GM21526 (cell line): Measurements from ENCODE around the gene CCNK.
A peak's percentile ranks its signal among the peaks of the same experiment; 100 is the strongest.

Experiments used
- ATAC-seq: cut with Tn5 transposase; IDR thresholded peaks from one replicate; pipeline ENCODE4 v1.9.1; 2021; ENCODE audit warnings: moderate library complexity; ENCODE audit not compliant: unreplicated experiment, low FRiP score

Gene CCNK

GRCh38 chr14:99465288-99465687, 15.9 kb upstream of the CCNK start:
- no peak for ATAC-seq

- no peak for ATAC-seq
These were observed 14.5 kb upstream of the CCNK start for GRCh38 chr14:99466758-99467157.

DNA sequence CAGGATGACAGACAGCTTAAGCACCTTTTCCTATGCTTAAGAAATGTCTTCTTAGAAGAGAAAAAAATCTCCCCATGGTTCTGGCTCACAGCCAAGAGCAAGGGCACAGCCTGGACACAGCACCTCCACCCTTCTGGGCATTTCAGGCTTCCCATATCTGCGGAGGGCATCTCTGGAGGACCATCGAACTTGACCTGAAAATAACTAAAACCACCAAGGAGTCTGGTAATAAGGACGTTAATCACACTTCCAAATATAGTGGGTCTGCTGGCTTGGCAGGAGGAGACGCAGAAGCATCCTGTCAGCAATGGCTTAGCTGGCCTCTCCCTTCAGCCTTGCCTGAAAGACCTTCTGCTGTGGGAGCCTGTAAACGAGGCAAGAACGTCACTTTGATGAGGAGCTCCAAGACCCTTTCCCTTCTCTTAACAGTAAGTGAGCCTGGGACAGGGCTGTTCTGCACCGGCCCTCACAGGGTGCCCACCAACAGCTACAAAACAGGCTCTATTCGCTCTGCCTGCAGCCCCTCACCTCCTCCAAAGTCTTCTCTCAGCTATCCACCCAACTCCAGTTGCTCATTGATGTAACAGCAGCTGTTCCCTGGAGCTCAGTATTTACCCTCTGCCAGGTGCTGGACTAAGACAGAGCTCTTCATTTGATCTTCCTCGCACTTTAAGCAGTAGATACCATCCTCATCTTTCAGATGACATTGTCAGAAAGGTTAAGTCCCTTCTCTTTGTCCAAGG, 13.7 kb upstream of the CCNK start:
- ATAC-seq = no peak

DNA sequence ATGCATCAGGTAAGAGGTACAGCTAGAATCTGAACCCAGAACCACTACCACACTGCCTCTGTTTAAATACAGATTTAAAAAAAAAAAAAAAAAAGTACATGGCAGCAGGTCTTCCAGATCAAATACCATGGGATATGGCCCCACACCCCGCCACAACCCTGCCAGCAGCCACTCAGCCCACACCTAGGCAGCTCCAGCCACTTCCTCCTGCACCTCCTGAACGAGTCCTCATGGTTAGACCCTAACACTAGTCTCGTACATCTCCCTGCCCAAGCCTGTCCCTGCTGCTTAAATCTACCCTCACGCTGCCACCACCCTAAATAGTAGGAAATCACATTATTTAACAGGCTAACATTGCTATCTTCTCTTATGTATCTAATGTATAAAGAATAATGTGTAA, 13.1 kb upstream of the CCNK start:
- ATAC-seq = no peak

DNA sequence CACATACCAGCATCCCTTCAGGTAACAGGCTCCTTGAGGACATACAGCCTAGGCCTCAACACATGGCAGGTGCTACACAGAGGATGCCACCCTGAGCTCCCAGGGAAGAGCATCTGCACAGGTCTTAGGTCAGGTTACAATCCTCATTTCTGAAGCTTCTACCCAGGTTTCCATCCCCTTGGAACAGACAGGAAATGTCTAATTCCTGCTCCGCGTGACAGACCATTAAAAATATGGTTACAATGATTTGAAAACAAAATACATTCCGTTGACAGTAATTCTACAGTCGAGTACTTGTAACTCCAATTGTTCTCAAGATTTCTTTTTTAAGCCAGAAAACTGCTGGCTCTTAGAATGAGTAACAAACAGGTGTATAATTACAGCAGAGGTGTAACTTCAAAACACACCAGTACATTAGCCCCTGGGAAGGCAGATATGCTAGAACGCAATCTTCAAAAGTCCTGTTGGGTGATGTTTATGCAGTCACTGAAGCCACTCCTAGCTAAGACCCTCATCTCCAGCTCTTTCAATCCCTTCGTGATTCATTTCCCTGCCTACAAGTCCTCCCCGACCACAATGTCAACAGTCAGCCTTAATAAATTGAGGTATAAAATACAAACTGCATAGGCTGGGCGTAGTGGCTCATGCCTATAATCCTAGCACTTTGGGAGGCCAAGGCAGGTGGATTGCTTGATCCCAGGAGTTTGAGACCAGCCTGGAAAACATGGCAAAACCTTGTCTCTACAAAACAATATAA, 12.2 kb upstream of the CCNK start:
- ATAC-seq = no peak

GRCh38 chr14:99471731-99472130, 9.5 kb upstream of the CCNK start:
- no peak for ATAC-seq

GRCh38 chr14:99472937-99473336, 8.3 kb upstream of the CCNK start:
- no peak for ATAC-seq

DNA sequence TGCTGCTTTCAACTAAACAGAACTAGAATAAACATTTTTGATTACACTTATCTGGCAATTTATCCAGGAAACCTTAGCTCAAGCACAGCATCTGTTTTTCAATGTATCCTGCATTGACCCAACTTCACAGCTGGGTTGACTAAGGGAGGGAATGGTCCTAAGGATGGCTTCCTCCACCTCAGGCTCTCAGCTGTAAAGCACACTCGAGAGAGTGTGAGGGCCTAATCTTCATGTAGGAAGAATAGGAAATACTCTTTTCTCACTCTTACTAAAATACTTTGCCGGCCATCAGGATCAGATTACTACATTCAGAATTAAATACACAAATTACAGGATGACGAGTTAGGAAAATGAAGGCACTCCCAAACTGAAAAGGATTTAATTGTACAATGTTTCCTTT, 7.8 kb upstream of the CCNK start:
- no peak for ATAC-seq

- ATAC-seq = no peak
These were observed 6.0 kb upstream of the CCNK start for GRCh38 chr14:99475179-99475578.

- no peak for ATAC-seq
These were observed 5.5 kb upstream of the CCNK start for GRCh38 chr14:99475660-99476059.

DNA sequence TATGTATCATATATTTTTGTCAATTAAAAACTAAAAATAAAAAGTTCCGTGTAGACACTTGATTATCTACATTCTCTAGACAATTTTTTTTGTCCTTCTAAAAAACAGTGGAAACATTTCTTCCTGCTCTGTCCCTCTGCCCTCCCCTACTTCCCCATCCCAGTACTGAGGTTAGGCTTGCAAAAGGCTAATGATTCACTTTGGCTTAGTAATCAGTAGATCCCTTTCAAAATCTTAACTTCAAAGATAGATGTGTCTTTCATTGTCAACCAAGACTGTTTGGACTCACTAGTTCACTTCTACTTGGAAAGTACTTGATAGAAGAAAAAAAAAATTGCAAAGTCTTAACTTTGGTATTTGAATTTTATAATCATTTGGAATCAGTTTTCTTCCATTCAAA, 4.3 kb upstream of the CCNK start:
- no peak for ATAC-seq

DNA sequence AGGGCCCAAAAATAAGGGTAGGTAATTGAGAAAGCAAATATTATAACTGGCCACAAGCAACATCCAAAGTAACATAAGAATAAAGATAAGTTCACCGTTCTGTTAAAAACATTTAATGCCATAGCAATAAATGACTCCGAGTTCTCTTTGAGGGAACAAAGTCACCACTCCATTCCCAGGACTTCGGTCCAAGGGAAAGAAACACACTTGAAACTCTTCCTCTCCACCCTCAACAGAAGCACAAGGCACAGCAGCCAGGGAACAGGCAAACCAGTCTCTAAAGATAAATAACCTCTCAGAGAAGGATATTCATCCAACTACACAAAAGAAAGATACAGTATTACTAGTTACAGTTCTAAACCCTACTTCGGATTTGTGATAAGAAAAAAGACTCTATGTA, 3.1 kb upstream of the CCNK start:
- ATAC-seq = no peak

GRCh38 chr14:99479160-99479905, 1.9 kb upstream of the CCNK start:
- no peak for ATAC-seq

GRCh38 chr14:99479906-99480869, 1.0 kb upstream of the CCNK start, which contains the start of gene SETD3:
Gene SETD3 (minus strand): TSS chr14:99480859. CDS start chr14:99465805, 15,054 bp downstream.
- ATAC-seq = peak; percentile 7

DNA sequence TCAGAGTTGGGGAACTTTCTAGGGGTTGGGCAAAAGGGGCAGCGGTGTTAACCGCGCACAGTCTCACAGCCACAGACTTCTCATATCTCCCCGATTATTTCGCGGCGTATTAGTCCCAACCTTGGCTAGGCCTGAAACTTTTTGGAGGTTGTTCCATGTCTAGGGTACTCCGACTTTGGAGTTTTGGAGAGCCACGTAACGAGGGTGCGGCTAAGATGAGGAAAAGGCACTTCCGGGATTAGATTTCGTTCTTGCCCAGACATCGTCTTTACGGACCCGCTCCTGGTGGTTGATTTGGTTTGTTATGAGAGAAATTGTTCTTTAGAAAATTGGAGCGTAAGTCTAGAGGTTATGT, 513 bp downstream of the CCNK start:
- no peak for ATAC-seq

- no peak for ATAC-seq
These were observed 2.9 kb downstream of the CCNK start for GRCh38 chr14:99484106-99484505.

- ATAC-seq = no peak
These were observed 16.1 kb downstream of the CCNK start for GRCh38 chr14:99497341-99497740.

- no peak for ATAC-seq
These were observed 16.7 kb downstream of the CCNK start for GRCh38 chr14:99497894-99498293.

DNA sequence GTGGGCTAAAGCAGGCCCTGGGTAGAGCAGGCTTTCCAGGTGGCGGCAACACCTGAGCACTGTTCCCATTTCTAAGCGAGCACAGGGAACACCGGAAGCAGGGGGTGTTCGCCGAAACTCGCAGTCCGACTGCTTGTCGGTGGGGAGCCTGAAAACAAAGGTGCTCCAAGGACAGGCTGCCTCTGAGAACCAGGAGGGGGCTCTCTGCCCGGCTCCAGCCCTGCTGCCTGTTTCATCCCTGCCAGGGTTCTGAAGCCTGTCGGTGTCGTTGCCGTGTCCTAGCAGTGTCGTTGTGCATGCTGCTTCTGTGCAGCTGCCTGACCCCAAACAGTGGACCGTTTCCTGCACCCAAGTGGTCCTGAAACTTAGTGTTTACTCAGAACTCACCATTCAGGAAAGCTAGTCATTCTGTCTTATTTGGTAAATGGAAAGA, 21.8 kb downstream of the CCNK start:
- ATAC-seq = no peak

DNA sequence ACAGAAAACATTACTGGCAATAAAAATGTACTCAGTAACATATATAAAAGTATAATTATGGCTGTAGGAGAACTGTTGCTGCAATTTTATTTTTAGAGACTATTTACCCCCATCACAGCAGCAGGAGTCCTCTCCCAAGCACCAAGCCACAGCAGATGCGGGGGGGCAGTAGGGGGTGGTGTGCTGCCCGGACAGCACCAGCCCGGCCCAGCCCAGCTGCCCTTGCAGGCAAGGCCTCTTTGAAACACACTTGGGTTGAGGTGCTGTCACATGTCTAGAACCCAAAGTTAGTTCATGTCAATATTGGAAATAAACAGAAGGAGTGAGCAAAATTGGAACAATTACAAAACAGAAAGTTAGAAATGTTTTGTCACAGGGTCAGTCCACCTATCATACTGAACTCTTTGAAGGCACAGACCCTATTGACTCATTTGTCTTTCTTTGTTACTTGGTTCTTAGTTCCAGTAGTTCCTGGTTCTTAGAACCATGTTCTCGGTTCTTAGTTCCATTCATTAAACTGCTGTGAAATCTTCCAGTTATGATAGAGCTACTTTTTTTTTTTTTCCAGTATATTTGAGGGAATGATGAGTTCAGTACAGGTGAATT, 22.7 kb downstream of the CCNK start:
- no peak for ATAC-seq
